Naive B cell (primary cell): Measurements from ENCODE around the gene MTF1. TPM values are rescaled to one million over a fixed set of nuclear protein-coding genes. Genes with fewer than 3 reads are reported as not detected.

Source experiments
- ATAC-seq, 2 donors: fragments of 150-1000 bp; cut with Tn5 transposase; 2 replicates each; pipeline ENCODE4 v1.10.0; 2021; ENCODE audit warnings: low read depth in 2 of 2, mild to moderate bottlenecking in 2 of 2, moderate library complexity in 2 of 2
- DNase-seq: peaks from one replicate; pipeline ENCODE4 v3.0.0; 2022
- H3K27ac Mint-ChIP-seq, 6 donors: one replicate each; pipeline ENCODE4 v1.8.0; 2020 to 2022; ENCODE audit warnings: mild to moderate bottlenecking in 6 of 6, mixed read lengths in 6 of 6, moderate library complexity in 5 of 6, inconsistent platforms in 2 of 6
- H3K27me3 Mint-ChIP-seq, 3 donors: one replicate each; pipeline ENCODE4 v1.8.0; 2021 to 2022; ENCODE audit warnings: mixed read lengths in 3 of 3, mild to moderate bottlenecking in 1 of 3
- H3K36me3 Mint-ChIP-seq, 2 donors: one replicate each; pipeline ENCODE4 v1.8.0; 2020 to 2022; ENCODE audit warnings: mixed read lengths in 2 of 2, inconsistent platforms in 1 of 2, mild to moderate bottlenecking in 1 of 2
- H3K4me1 Mint-ChIP-seq, 3 donors: one replicate each; pipeline ENCODE4 v1.8.0; 2020 to 2022; ENCODE audit warnings: mixed read lengths in 3 of 3, inconsistent platforms in 1 of 3, mild to moderate bottlenecking in 1 of 3, moderate library complexity in 1 of 3
- H3K4me3 Mint-ChIP-seq, 8 donors: one replicate each; pipeline ENCODE4 v1.8.0; 2020 to 2022; ENCODE audit warnings: mild to moderate bottlenecking in 8 of 8, mixed read lengths in 8 of 8, moderate library complexity in 8 of 8, inconsistent platforms in 2 of 8
- H3K9me3 Mint-ChIP-seq, 7 donors: one replicate each; pipeline ENCODE4 v1.8.0; 2020 to 2022; ENCODE audit warnings: mixed read lengths in 7 of 7, mild to moderate bottlenecking in 5 of 7, inconsistent platforms in 2 of 7, moderate library complexity in 1 of 7
- polyA plus RNA-seq, 6 donors: library from polyadenylated mRNA; unstranded; fragments of 300-500 nt; fragmentation: Illumina TruSeq; gene quantifications; one replicate each; pipeline ENCODE4 v1.2.3, GENCODE V29; 2021; ENCODE audit warnings: low read depth in 6 of 6

MTF1 gene
- polyA plus RNA-seq, 6 donors from 2014 or later, result 8.7 to 29.9 (median 25.2) TPM

- peak overlapping the region in 3 of 6 donors; percentile 20 to 72 (median 40) for H3K27ac Mint-ChIP-seq
- H3K4me1 Mint-ChIP-seq, result peaks cover 0 to 5% (median 0%) of the 10 kb centered on the region in 3 donors
- no peaks in the 10 kb centered on the region for H3K27me3 Mint-ChIP-seq
- H3K9me3 Mint-ChIP-seq, result peaks cover 0 to 5% (median 0%) of the 10 kb centered on the region in 7 donors
- peak; percentile 40 for DNase-seq
- H3K4me3 Mint-ChIP-seq, result no peak overlapping the region
- peaks cover 6 to 25% of the 10 kb centered on the region in 2 donors for H3K36me3 Mint-ChIP-seq
- peak; percentile 40 to 63 for ATAC-seq
These were observed 31.1 kb upstream of the MTF1 start for GRCh38 chr1:37890378-37891014.

DNA sequence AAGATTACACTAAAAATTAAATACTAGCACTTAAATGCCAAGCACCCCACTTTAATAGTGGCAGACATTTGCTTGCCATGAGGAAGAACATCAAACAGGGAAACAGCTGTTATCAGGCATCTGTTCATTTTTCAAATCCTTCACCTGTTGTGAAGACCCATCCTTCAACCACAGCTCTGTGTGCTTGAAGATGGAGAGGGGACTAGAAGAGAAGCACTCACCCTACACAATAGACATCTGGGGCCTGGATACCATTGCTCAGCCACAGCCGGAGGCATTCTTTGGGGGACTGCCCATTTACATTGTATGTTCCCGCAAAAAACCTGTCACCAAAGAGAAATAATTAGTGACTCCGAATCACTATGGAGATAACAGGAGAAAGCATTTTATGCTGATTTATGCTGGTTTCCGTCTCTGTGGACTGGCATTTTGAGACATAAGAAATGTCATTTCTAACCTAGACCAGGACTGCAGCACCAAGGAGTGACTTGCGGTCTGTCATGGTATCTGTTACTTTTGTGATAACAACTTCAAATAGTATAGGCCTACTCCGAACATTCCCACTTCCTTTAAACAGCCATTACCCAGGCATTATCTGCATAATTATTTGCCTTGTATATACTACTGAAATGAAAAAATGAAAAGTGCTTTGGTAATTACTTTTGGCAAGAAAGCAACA is 28.8 kb upstream of the MTF1 start:
- no peak for DNase-seq
- Mint-ChIP-seq H3K4me3 (peak overlapping the region in 1 of 8 donors; percentile 52), H3K36me3 (peaks cover 6 to 31% of the 10 kb centered on the region in 2 donors), H3K27ac (peak overlapping the region in 1 of 6 donors; percentile 7), H3K4me1 (no peaks in the 10 kb centered on the region), H3K9me3 (peaks cover 0 to under 1% (median 0%) of the 10 kb centered on the region in 7 donors), H3K27me3 (no peaks in the 10 kb centered on the region)
- ATAC-seq, result no peak

GRCh38 chr1:37884145-37884544 is 24.8 kb upstream of the MTF1 start:
- Mint-ChIP-seq H3K4me1 (no peaks in the 10 kb centered on the region), H3K27ac (peak overlapping the region in 3 of 6 donors; percentile 3 to 84 (median 38)), H3K9me3 (no peaks in the 10 kb centered on the region), H3K4me3 (peak overlapping the region in 2 of 8 donors; percentile 7 to 61), H3K27me3 (no peaks in the 10 kb centered on the region), H3K36me3 (peaks cover 21 to 44% of the 10 kb centered on the region in 2 donors)
- no peak for ATAC-seq
- no peak for DNase-seq

- H3K36me3 Mint-ChIP-seq, result peaks cover 21 to 44% of the 10 kb centered on the region in 2 donors
- H3K27me3 Mint-ChIP-seq, result no peaks in the 10 kb centered on the region
- ATAC-seq, result no peak
These were observed 24.3 kb upstream of the MTF1 start for GRCh38 chr1:37883671-37884070.

DNA sequence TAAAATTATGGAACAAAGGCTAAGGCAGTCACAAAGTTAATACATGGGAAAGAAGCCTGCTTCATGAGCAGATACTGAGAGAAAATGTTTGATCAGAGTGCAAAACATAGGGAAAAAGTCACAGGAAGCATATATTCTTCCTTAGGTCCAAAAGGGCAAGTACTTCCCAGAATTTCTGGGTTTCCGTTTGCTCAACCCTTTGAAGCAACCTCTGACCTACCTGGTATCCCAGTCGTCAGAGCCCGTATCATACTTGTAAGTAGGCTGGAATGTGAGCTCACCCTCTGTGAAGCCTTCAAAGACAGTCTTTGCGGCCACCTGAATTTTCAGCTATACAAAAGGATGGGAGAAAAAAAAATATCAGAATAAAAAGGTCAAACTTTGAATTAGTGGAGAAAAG is 20.5 kb upstream of the MTF1 start:
- H3K36me3 Mint-ChIP-seq, result peaks cover 24 to 26% of the 10 kb centered on the region in 2 donors
- no peaks in the 10 kb centered on the region for H3K9me3 Mint-ChIP-seq
- peak overlapping the region in 1 of 6 donors; percentile 42 for H3K27ac Mint-ChIP-seq
- no peaks in the 10 kb centered on the region for H3K4me1 Mint-ChIP-seq
- no peak overlapping the region for H3K4me3 Mint-ChIP-seq
- no peak for DNase-seq
- no peaks in the 10 kb centered on the region for H3K27me3 Mint-ChIP-seq
- ATAC-seq, result no peak

More at GRCh38 chr1:37883671-37884070, 24.3 kb upstream of the MTF1 start:
- Mint-ChIP-seq H3K4me1 (no peaks in the 10 kb centered on the region), H3K9me3 (no peaks in the 10 kb centered on the region), H3K4me3 (peak overlapping the region in 1 of 8 donors; percentile 39), H3K27ac (peak overlapping the region in 2 of 6 donors; percentile 62 to 89)
- DNase-seq, result no peak

DNA sequence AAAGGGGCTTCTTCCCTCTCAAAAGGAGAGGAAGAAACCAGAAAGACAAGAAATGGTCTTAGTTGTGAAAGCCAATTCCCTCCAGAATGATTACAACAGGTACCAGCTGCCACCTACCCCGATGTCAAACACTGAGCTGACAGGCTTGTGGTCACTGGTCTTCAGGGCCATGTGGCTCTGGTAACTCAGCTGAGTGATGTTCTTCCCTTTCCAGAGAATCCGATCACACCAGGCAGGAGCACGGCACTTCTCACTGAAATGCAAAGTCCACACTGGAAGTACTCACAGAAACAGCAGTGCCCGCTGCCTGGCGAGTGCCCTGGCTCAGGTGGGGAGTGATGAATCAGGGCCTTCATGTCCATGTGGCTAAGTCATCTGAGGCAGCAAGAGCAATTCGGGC is 18.7 kb upstream of the MTF1 start:
- H3K9me3 Mint-ChIP-seq, result no peaks in the 10 kb centered on the region
- no peak overlapping the region for H3K4me3 Mint-ChIP-seq
- H3K27ac Mint-ChIP-seq, result no peak overlapping the region
- H3K4me1 Mint-ChIP-seq, result no peaks in the 10 kb centered on the region
- no peaks in the 10 kb centered on the region for H3K27me3 Mint-ChIP-seq
- peaks cover 27 to 33% of the 10 kb centered on the region in 2 donors for H3K36me3 Mint-ChIP-seq
- DNase-seq (no peak), ATAC-seq (no peak)

- Mint-ChIP-seq H3K27ac (peak overlapping the region in 2 of 6 donors; percentile 47 to 53), H3K36me3 (peaks cover 11 to 26% of the 10 kb centered on the region in 2 donors)
These were observed 16.4 kb upstream of the MTF1 start for GRCh38 chr1:37875833-37876232.

GRCh38 chr1:37872692-37873091 is 13.3 kb upstream of the MTF1 start:
- H3K4me1 Mint-ChIP-seq, result no peaks in the 10 kb centered on the region
- H3K36me3 Mint-ChIP-seq, result peaks cover 11 to 26% of the 10 kb centered on the region in 2 donors
- H3K27me3 Mint-ChIP-seq, result no peaks in the 10 kb centered on the region
- peak overlapping the region in 2 of 6 donors; percentile 26 to 66 for H3K27ac Mint-ChIP-seq
- DNase-seq (no peak), ATAC-seq (no peak)
- no peaks in the 10 kb centered on the region for H3K9me3 Mint-ChIP-seq
- no peak overlapping the region for H3K4me3 Mint-ChIP-seq

More at GRCh38 chr1:37875833-37876232, 16.4 kb upstream of the MTF1 start:
- no peak for ATAC-seq
- H3K9me3 Mint-ChIP-seq, result no peaks in the 10 kb centered on the region
- H3K27me3 Mint-ChIP-seq, result no peaks in the 10 kb centered on the region
- H3K4me1 Mint-ChIP-seq, result no peaks in the 10 kb centered on the region
- no peak overlapping the region for H3K4me3 Mint-ChIP-seq
- DNase-seq, result no peak

DNA sequence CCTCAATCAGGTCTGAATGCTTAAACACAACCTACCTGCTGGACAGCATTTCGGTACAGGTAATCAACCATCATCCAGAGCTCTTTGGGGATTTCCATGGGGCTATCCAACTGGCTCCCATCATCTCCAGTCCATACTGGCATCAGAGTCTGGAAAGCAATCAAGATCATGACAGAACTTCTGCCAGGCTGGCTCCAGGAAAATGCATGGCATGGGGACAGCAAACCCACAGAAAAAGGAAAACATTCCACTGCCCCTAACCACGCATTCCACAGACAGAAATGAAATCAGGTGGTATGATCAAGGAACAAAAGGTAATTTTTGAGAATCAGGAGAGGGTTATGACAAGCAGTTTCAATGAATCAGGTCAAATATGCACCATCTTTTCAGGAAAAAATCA is 9.1 kb upstream of the MTF1 start:
- Mint-ChIP-seq H3K9me3 (no peaks in the 10 kb centered on the region), H3K4me1 (peaks cover 0 to 4% (median 0%) of the 10 kb centered on the region in 3 donors), H3K27ac (peak overlapping the region in 1 of 6 donors; percentile 72), H3K36me3 (peaks cover 5 to 18% of the 10 kb centered on the region in 2 donors), H3K4me3 (no peak overlapping the region), H3K27me3 (no peaks in the 10 kb centered on the region)
- no peak for ATAC-seq
- no peak for DNase-seq

DNA sequence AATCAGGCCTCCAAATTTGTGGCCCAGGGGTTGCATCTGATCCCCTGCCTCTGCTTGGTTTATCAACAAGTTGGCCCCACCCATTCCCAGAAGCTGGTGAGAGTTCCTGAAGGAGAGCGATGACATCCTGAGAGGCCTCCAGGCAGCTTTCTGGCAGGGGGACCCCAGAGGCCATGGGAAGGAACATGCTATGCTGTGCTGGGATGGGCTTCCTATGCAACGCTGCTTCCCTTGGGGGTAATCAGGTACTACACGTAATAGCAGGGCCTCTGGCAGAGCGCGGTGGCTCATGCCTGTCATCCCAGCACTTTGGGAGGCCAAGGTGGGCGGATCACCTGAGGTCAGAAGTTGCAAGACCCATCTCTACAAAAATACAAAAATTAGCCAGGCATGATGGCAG is 8.4 kb upstream of the MTF1 start:
- no peak for ATAC-seq
- Mint-ChIP-seq H3K4me3 (no peak overlapping the region), H3K4me1 (peaks cover 0 to 4% (median 0%) of the 10 kb centered on the region in 3 donors), H3K27ac (no peak overlapping the region), H3K36me3 (peaks cover 5 to 12% of the 10 kb centered on the region in 2 donors), H3K27me3 (no peaks in the 10 kb centered on the region), H3K9me3 (no peaks in the 10 kb centered on the region)
- no peak for DNase-seq

GRCh38 chr1:37866491-37866890 is 7.1 kb upstream of the MTF1 start:
- Mint-ChIP-seq H3K9me3 (no peaks in the 10 kb centered on the region), H3K27me3 (no peaks in the 10 kb centered on the region), H3K27ac (peak overlapping the region in 1 of 6 donors; percentile 23), H3K4me1 (peaks cover 0 to 4% (median 0%) of the 10 kb centered on the region in 3 donors), H3K4me3 (peak overlapping the region in 1 of 8 donors; percentile 19), H3K36me3 (peaks cover 5 to 8% of the 10 kb centered on the region in 2 donors)
- ATAC-seq (no peak), DNase-seq (no peak)

DNA sequence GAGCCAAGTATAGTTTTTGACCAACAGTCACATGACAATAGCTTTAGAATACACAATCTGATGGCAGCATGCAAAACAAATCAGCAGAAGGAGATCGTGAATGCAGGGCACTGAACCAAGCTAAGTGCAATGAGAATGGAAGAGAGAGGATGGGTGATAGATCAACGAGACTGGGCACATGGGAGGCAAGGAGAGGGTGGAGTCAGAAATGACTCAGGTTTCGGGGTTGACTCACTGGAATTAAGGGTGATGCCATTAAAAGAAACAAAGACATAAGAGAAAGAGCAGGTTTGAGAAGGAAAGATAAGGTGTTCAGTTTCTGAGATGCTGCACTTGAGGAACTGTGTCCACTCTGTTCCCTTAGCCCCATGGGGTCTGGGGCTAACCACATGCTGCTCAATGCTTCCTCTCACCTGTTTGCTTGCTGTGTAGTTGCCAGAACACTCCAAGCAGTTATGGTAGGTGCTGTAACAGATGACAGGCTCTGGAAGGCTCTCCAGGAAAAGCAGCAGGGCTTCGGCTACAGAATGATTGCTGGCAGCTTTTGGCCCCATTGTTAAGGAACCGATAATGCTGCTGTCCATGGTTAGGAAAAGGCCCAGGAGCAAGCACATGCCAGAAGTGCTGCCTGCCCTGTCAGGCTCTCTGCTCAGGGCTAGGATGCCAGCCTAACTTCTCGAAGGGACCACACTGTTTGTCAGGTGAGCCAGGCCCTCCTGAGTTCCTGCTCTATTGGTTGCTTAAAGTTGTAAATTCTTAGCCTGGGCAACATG is 6.1 kb upstream of the MTF1 start:
- H3K4me3 Mint-ChIP-seq, result no peak overlapping the region
- DNase-seq (no peak), ATAC-seq (no peak)
- peaks cover 0 to 4% (median under 1%) of the 10 kb centered on the region in 3 donors for H3K4me1 Mint-ChIP-seq
- peaks cover 5 to 8% of the 10 kb centered on the region in 2 donors for H3K36me3 Mint-ChIP-seq
- H3K9me3 Mint-ChIP-seq, result no peaks in the 10 kb centered on the region
- no peaks in the 10 kb centered on the region for H3K27me3 Mint-ChIP-seq
- H3K27ac Mint-ChIP-seq, result no peak overlapping the region

- no peaks in the 10 kb centered on the region for H3K27me3 Mint-ChIP-seq
- peak overlapping the region in 3 of 8 donors; percentile 54 to 77 (median 75) for H3K4me3 Mint-ChIP-seq
- H3K36me3 Mint-ChIP-seq, result peaks cover 7 to 8% of the 10 kb centered on the region in 2 donors
- H3K27ac Mint-ChIP-seq, result peak overlapping the region in 2 of 6 donors; percentile 16 to 34
- H3K4me1 Mint-ChIP-seq, result peaks cover 16 to 27% (median 20%) of the 10 kb centered on the region in 3 donors
- H3K9me3 Mint-ChIP-seq, result no peaks in the 10 kb centered on the region
- DNase-seq (no peak), ATAC-seq (no peak)
These were observed 2.9 kb upstream of the MTF1 start for GRCh38 chr1:37862330-37862729.
